H54 (cell line): ENCODE results near the gene SMIM27.
A peak's percentile ranks its signal among the peaks of the same experiment; 100 is the strongest.
"Not testable (repeated sequence)": the region's sequence is repeated elsewhere in the genome, so short reads cannot be mapped to it uniquely, and the experiment has no call there.

Source experiments
- DNase-seq: peaks from one replicate; pipeline ENCODE4 v3.0.0; 2011; ENCODE audit warnings: low spot score, mixed read lengths; ENCODE audit not compliant: insufficient read length
- FAIRE-seq: peaks from 3 replicates; lab custom pipeline; 2011; peaks lifted over from hg19 to GRCh38; lab: Jason Lieb, UNC
- POLR2A ChIP-seq: IDR thresholded peaks from 2 replicates; pipeline ENCODE4 v1.6.1; 2011; ENCODE audit warnings: low read depth, mild to moderate bottlenecking, low read length

Gene SMIM27

GRCh38 chr9:32543047-32543446 lies 9.1 kb upstream of the SMIM27 start:
- TF ChIP-seq POLR2A: no peak
- FAIRE-seq (no peak), DNase-seq (no peak)

GRCh38 chr9:32545884-32546283 lies 6.2 kb upstream of the SMIM27 start:
- no peak for FAIRE-seq
- TF ChIP-seq POLR2A: no peak
- DNase-seq: no peak

- DNase-seq, FAIRE-seq: not testable (repeated sequence)
Observed at GRCh38 chr9:32548213-32548612, 3.9 kb upstream of the SMIM27 start.

- TF ChIP-seq POLR2A: no peak
- DNase-seq (no peak), FAIRE-seq (no peak)
Observed at GRCh38 chr9:32550150-32550561, 2.0 kb upstream of the SMIM27 start.

- FAIRE-seq (peak; percentile 48), DNase-seq (peak; percentile 65)
- TF ChIP-seq POLR2A: no peak
Observed at GRCh38 chr9:32550562-32551275, 1.4 kb upstream of the SMIM27 start.

- FAIRE-seq: no peak
Observed at GRCh38 chr9:32551276-32552051, 663 bp upstream of the SMIM27 start.

GRCh38 chr9:32554107-32554506 lies 2.0 kb downstream of the SMIM27 start:
- no peak for TF ChIP-seq POLR2A
- DNase-seq: no peak
- no peak for FAIRE-seq

More at GRCh38 chr9:32551276-32552051, 663 bp upstream of the SMIM27 start:
- peak; percentile 13 for DNase-seq
- no peak for TF ChIP-seq POLR2A

GRCh38 chr9:32554591-32554990 lies 2.5 kb downstream of the SMIM27 start:
- DNase-seq (no peak), FAIRE-seq (no peak)
- TF ChIP-seq POLR2A: no peak

GRCh38 chr9:32558408-32558934 lies 6.3 kb downstream of the SMIM27 start:
- no peak for DNase-seq
- FAIRE-seq: no peak
- no peak for TF ChIP-seq POLR2A

- TF ChIP-seq POLR2A: no peak
- DNase-seq (no peak), FAIRE-seq (no peak)
Observed at GRCh38 chr9:32565967-32566366, 13.8 kb downstream of the SMIM27 start.

GRCh38 chr9:32566770-32567169 lies 14.6 kb downstream of the SMIM27 start:
- TF ChIP-seq POLR2A: no peak
- no peak for DNase-seq
- FAIRE-seq: no peak

GRCh38 chr9:32570262-32570661 lies 18.1 kb downstream of the SMIM27 start:
- FAIRE-seq: no peak
- no peak for TF ChIP-seq POLR2A
- DNase-seq: no peak

- TF ChIP-seq POLR2A: no peak
- DNase-seq: peak; percentile 23
- peak; percentile 95 for FAIRE-seq
Observed at GRCh38 chr9:32571969-32572899, 20.1 kb downstream of the SMIM27 start.
